Colonic mucosa (tissue), 4 donors: ENCODE measurements around the gene RIMBP2. TPM values are rescaled to one million over a fixed set of nuclear protein-coding genes. Genes with fewer than 3 reads are reported as not detected.

ENCODE experiments used
- DNase-seq: peaks from one replicate; pipeline ENCODE4 v3.0.0-alpha.2; 2020
- H3K27ac ChIP-seq: fragments of 200-600 bp; one replicate; pipeline ENCODE4 v1.8.0; 2021
- H3K27me3 ChIP-seq: fragments of 200-600 bp; one replicate; pipeline ENCODE4 v1.8.0; 2021
- H3K36me3 ChIP-seq: fragments of 200-600 bp; one replicate; pipeline ENCODE4 v1.8.0; 2021
- H3K4me1 ChIP-seq: fragments of 200-600 bp; one replicate; pipeline ENCODE4 v1.8.0; 2021; ENCODE audit warnings: mild to moderate bottlenecking
- H3K4me3 ChIP-seq: fragments of 200-600 bp; one replicate; pipeline ENCODE4 v1.8.0; 2021
- H3K9ac ChIP-seq, 2 donors: one replicate each; pipeline ENCODE4 v1.7.0; 2013; ENCODE audit warnings: control low read depth in 2 of 2, low read depth in 2 of 2, low read length in 2 of 2
- H3K9me3 ChIP-seq: fragments of 200-600 bp; one replicate; pipeline ENCODE4 v1.8.0; 2021
- CTCF ChIP-seq: fragments of 200-600 bp; IDR thresholded peaks from one replicate; pipeline ENCODE4 v1.8.0; 2022; ENCODE audit warnings: antibody characterized with exemption, mild to moderate bottlenecking
- intact Hi-C: fragments of 100-400 bp; cut with DNase I; formaldehyde crosslinking; loops from one replicate; pipeline ENCODE4 v1.14.1; 2022
- total RNA-seq, 2 donors: library from RNA; stranded (reverse); fragmentation: NEBNext Ultra II Directional in 1 of 2; extraction: Animal tissue kit (Norgen Biotek cat#: 25700) in 1 of 2; gene quantifications; one replicate each; pipeline ENCODE4 v1.2.1, GENCODE V29; 2021
- donor health status: healthy.
- donor health status: DM: no; HTN: no; CAD: no.
- donor health status: DM: no; HTN: no; CAD: no.

The RIMBP2 gene
- 1 to 10 TPM; 4.8 to 5.6 TPM for total RNA-seq

GRCh38 chr12:130715998-130716968 is at the start of gene RIMBP2:
TSS of gene RIMBP2 (minus strand) at chr12:130716299. CDS start at chr12:130479013, 237,286 bp downstream.
- no peak for DNase-seq
- intact Hi-C loops: no loop called here
- H3K27me3 ChIP-seq: peaks cover 21% of the 10 kb centered on the region
- no peak for TF ChIP-seq CTCF
- H3K4me1 ChIP-seq: no peaks in the 10 kb centered on the region
- no peaks in the 10 kb centered on the region for H3K36me3 ChIP-seq
- no peak within 1 kb of the TSS for H3K9ac ChIP-seq
- no peak within 1 kb of the TSS for H3K27ac ChIP-seq
- no peaks in the 10 kb centered on the region for H3K9me3 ChIP-seq
- H3K4me3 ChIP-seq: no peak within 1 kb of the TSS

- no peaks in the 10 kb centered on the region for H3K36me3 ChIP-seq
- H3K4me1 ChIP-seq: no peaks in the 10 kb centered on the region
- no peak for DNase-seq
- no peak overlapping the region for H3K4me3 ChIP-seq
- no peak overlapping the region for H3K27ac ChIP-seq
- H3K9ac ChIP-seq: no peak overlapping the region
- TF ChIP-seq CTCF: no peak
- intact Hi-C loops: no loop called here
- H3K9me3 ChIP-seq: no peaks in the 10 kb centered on the region
- no peaks in the 10 kb centered on the region for H3K27me3 ChIP-seq
Measured at GRCh38 chr12:130765186-130765659, 49.1 kb upstream of the RIMBP2 start.

GRCh38 chr12:130764475-130765185 is 48.5 kb upstream of the RIMBP2 start:
- Histone ChIP-seq H3K4me3 (no peak overlapping the region), H3K9me3 (no peaks in the 10 kb centered on the region), H3K27me3 (no peaks in the 10 kb centered on the region), H3K27ac (no peak overlapping the region), H3K9ac (no peak overlapping the region), H3K4me1 (no peaks in the 10 kb centered on the region), H3K36me3 (no peaks in the 10 kb centered on the region)
- no peak for DNase-seq
- no peak for TF ChIP-seq CTCF
- intact Hi-C loops: loop anchor here (5.0 kb wide), 1 partner anchor 53 kb away; no protein-coding TSS in a partner anchor

GRCh38 chr12:130764073-130764472 is 48.0 kb upstream of the RIMBP2 start:
- Histone ChIP-seq H3K4me1 (no peaks in the 10 kb centered on the region), H3K27me3 (no peaks in the 10 kb centered on the region), H3K9ac (no peak overlapping the region), H3K27ac (no peak overlapping the region), H3K4me3 (no peak overlapping the region), H3K36me3 (no peaks in the 10 kb centered on the region), H3K9me3 (no peaks in the 10 kb centered on the region)
- intact Hi-C loops: loop anchor here (5.0 kb wide), 1 partner anchor 53 kb away; no protein-coding TSS in a partner anchor
- no peak for TF ChIP-seq CTCF
- DNase-seq: no peak

- DNase-seq: no peak
- H3K9ac ChIP-seq: no peak overlapping the region
Measured at GRCh38 chr12:130762319-130762675, 46.2 kb upstream of the RIMBP2 start.

More at GRCh38 chr12:130762319-130762675, 46.2 kb upstream of the RIMBP2 start:
- H3K4me3 ChIP-seq: no peak overlapping the region
- intact Hi-C loops: loop anchor here (5.0 kb wide), 1 partner anchor 55 kb away; no protein-coding TSS in a partner anchor
- H3K27ac ChIP-seq: no peak overlapping the region
- TF ChIP-seq CTCF: no peak
- no peaks in the 10 kb centered on the region for H3K36me3 ChIP-seq
- H3K4me1 ChIP-seq: no peaks in the 10 kb centered on the region
- no peaks in the 10 kb centered on the region for H3K27me3 ChIP-seq
- H3K9me3 ChIP-seq: no peaks in the 10 kb centered on the region
